H9 (cell line): Measurements from ENCODE around the gene DCAF7. TPM values are rescaled to one million over a fixed set of nuclear protein-coding genes. Genes with fewer than 3 reads are reported as not detected.
A peak's percentile ranks its signal among the peaks of the same experiment; 100 is the strongest.

ENCODE experiments used
- DNase-seq: peaks from one replicate; pipeline ENCODE4 v3.0.0-alpha.2; 2017
- H2AFZ ChIP-seq: one replicate; pipeline ENCODE4 v1.6.1; 2013; ENCODE audit warnings: mild to moderate bottlenecking, low read length, control low read depth, moderate library complexity
- H2AK5ac ChIP-seq: 2 replicates; pipeline ENCODE4 v1.6.1; 2013; ENCODE audit warnings: low read length, control low read depth, mixed read lengths; ENCODE audit not compliant: insufficient read length
- H2BK120ac ChIP-seq: one replicate; pipeline ENCODE4 v1.6.1; 2013; ENCODE audit warnings: low read depth, mild to moderate bottlenecking, low read length, control low read depth, inconsistent platforms; ENCODE audit not compliant: poor library complexity, severe bottlenecking
- H2BK12ac ChIP-seq: 2 replicates; pipeline ENCODE4 v1.6.1; 2013; ENCODE audit warnings: low read length, control low read depth, mixed read lengths, low read depth; ENCODE audit not compliant: insufficient read length
- H2BK15ac ChIP-seq: 2 replicates; pipeline ENCODE4 v1.6.1; 2013; ENCODE audit warnings: low read depth, low read length, control low read depth
- H2BK20ac ChIP-seq: one replicate; pipeline ENCODE4 v1.6.1; 2013; ENCODE audit warnings: low read depth, mild to moderate bottlenecking, low read length, control low read depth, inconsistent platforms; ENCODE audit not compliant: poor library complexity, severe bottlenecking
- H2BK5ac ChIP-seq: 2 replicates; pipeline ENCODE4 v1.6.1; 2013; ENCODE audit warnings: low read length, control low read depth, mixed read lengths; ENCODE audit not compliant: insufficient read length
- H3K14ac ChIP-seq: 2 replicates; pipeline ENCODE4 v1.6.1; 2013; ENCODE audit warnings: low read length, control low read depth; ENCODE audit not compliant: insufficient read depth
- H3K18ac ChIP-seq: 2 replicates; pipeline ENCODE4 v1.6.1; 2013; ENCODE audit warnings: low read depth, mild to moderate bottlenecking, mixed read lengths, low read length, control low read depth; ENCODE audit not compliant: insufficient read length
- H3K23ac ChIP-seq: 2 replicates; pipeline ENCODE4 v1.6.1; 2013; ENCODE audit warnings: low read length, control low read depth, mixed read lengths, low read depth; ENCODE audit not compliant: insufficient read length
- H3K23me2 ChIP-seq: 2 replicates; pipeline ENCODE4 v1.6.1; 2013; ENCODE audit warnings: low read depth, mild to moderate bottlenecking, mixed read lengths, low read length, control low read depth; ENCODE audit not compliant: insufficient read length, poor library complexity, severe bottlenecking
- H3K27ac ChIP-seq: 2 replicates; pipeline ENCODE4 v1.5.1; 2013; ENCODE audit warnings: low read length, control low read depth, mixed read lengths, low read depth; ENCODE audit not compliant: insufficient read length
- H3K27me3 ChIP-seq: 2 replicates; pipeline ENCODE4 v1.6.1; 2013; ENCODE audit warnings: low read length, control low read depth, inconsistent platforms; ENCODE audit not compliant: insufficient read depth
- H3K4ac ChIP-seq: 2 replicates; pipeline ENCODE4 v1.6.1; 2013; ENCODE audit warnings: low read depth, mild to moderate bottlenecking, control low read depth, inconsistent platforms, low read length, moderate library complexity
- H3K4me1 ChIP-seq: 2 replicates; pipeline ENCODE4 v1.6.1; 2013; ENCODE audit warnings: low read length, control low read depth, inconsistent platforms; ENCODE audit not compliant: insufficient read depth
- H3K4me2 ChIP-seq: 2 replicates; pipeline ENCODE4 v1.6.1; 2013; ENCODE audit warnings: low read length, control low read depth, mixed read lengths; ENCODE audit not compliant: insufficient read length, insufficient read depth
- H3K56ac ChIP-seq: 2 replicates; pipeline ENCODE4 v1.6.1; 2013; ENCODE audit warnings: low read depth, mild to moderate bottlenecking, mixed read lengths, low read length, control low read depth; ENCODE audit not compliant: insufficient read length
- H3K79me1 ChIP-seq: 2 replicates; pipeline ENCODE4 v1.6.1; 2013; ENCODE audit warnings: low read depth, mild to moderate bottlenecking, moderate library complexity, low read length, control low read depth, inconsistent platforms; ENCODE audit not compliant: insufficient read depth, poor library complexity, severe bottlenecking
- H3K79me2 ChIP-seq: 2 replicates; pipeline ENCODE4 v1.6.1; 2013; ENCODE audit warnings: low read length, control low read depth, inconsistent platforms; ENCODE audit not compliant: insufficient read depth
- H3K9ac ChIP-seq: 2 replicates; pipeline ENCODE4 v1.6.1; 2013; ENCODE audit warnings: low read length, control low read depth, mixed read lengths; ENCODE audit not compliant: insufficient read length; ENCODE audit errors: extremely low read depth
- H3K9me3 ChIP-seq: one replicate; pipeline ENCODE4 v1.6.1; 2013; ENCODE audit warnings: low read depth, low read length, inconsistent platforms; ENCODE audit not compliant: control insufficient read depth
- H3T11ph ChIP-seq: one replicate; pipeline ENCODE4 v1.6.1; 2013; ENCODE audit warnings: mild to moderate bottlenecking, low read length, control low read depth, inconsistent platforms
- H4K20me1 ChIP-seq: one replicate; pipeline ENCODE4 v1.6.1; 2013; ENCODE audit not compliant: control insufficient read depth, insufficient read length, insufficient read depth
- H4K5ac ChIP-seq: 2 replicates; pipeline ENCODE4 v1.6.1; 2013; ENCODE audit warnings: low read depth, mild to moderate bottlenecking, mixed read lengths, low read length, control low read depth; ENCODE audit not compliant: insufficient read length
- H4K8ac ChIP-seq: replicated peaks from 2 replicates; pipeline ENCODE4 v1.6.1; 2013; ENCODE audit warnings: low read length, control low read depth, mixed read lengths, low read depth; ENCODE audit not compliant: insufficient read length
- H4K91ac ChIP-seq: 2 replicates; pipeline ENCODE4 v1.6.1; 2013; ENCODE audit warnings: low read depth, mild to moderate bottlenecking, moderate library complexity, mixed read lengths, low read length, control low read depth; ENCODE audit not compliant: insufficient read length
- H3K27ac Mint-ChIP-seq, 3 experiments: 2 replicates in 2 of 3; 3 replicates in 1 of 3; pipeline ENCODE4 v1.8.0; 2020 to 2021; ENCODE audit warnings: mixed read lengths in 3 of 3, mild to moderate bottlenecking in 1 of 3, moderate library complexity in 1 of 3
- H3K27me3 Mint-ChIP-seq: 2 replicates; pipeline ENCODE4 v1.8.0; 2021; ENCODE audit warnings: low read depth, mild to moderate bottlenecking, moderate library complexity, mixed read lengths
- H3K36me3 Mint-ChIP-seq, 3 experiments: 2 replicates in 2 of 3; 3 replicates in 1 of 3; pipeline ENCODE4 v1.8.0; 2020 to 2021; ENCODE audit warnings: low read depth in 3 of 3, mixed read lengths in 3 of 3; ENCODE audit not compliant: insufficient read depth in 1 of 3
- H3K4me1 Mint-ChIP-seq, 2 experiments: 2 replicates each; pipeline ENCODE4 v1.8.0; 2020; ENCODE audit warnings: mixed read lengths in 2 of 2
- H3K4me3 Mint-ChIP-seq, 2 experiments: 2 replicates in 1 of 2; 3 replicates in 1 of 2; pipeline ENCODE4 v1.8.0; 2020 to 2021; ENCODE audit warnings: mild to moderate bottlenecking in 2 of 2, mixed read lengths in 2 of 2, moderate library complexity in 1 of 2
- H3K9me3 Mint-ChIP-seq, 2 experiments: 2 replicates in 1 of 2; 3 replicates in 1 of 2; pipeline ENCODE4 v1.8.0; 2020; ENCODE audit warnings: mild to moderate bottlenecking in 2 of 2, mixed read lengths in 2 of 2, moderate library complexity in 1 of 2
- whole genome bisulfite sequencing: extraction: QIAGEN DNeasy Blood & Tissue Kit; methylation state at CpG from one replicate; pipeline ENCODE4 v1.1.7; 2013; ENCODE audit warnings: missing lambda C conversion rate, low lambda C conversion rate, mixed read lengths; ENCODE audit not compliant: insufficient read length; ENCODE audit errors: extremely low coverage; 5-methylcytosine and 5-hydroxymethylcytosine counted together
- total RNA-seq: library from RNA; stranded (reverse); gene quantifications from 2 replicates; pipeline ENCODE4 v1.2.1, GENCODE V29; 2021
- TF ChIP-seq, protein P1 (sequence below): fragments of 200-600 bp; sonication (generic); conservative IDR thresholded peaks from 3 replicates; pipeline ENCODE4 v1.8.0; 2021; ENCODE audit warnings: antibody characterized with exemption, mild to moderate bottlenecking

DCAF7 gene
- total RNA-seq, 1 experiment from 2014 or later = 86.2 TPM

- no peaks in the 10 kb centered on the region for H4K20me1 ChIP-seq
- no peak overlapping the region for H2BK20ac ChIP-seq
- H3K36me3 Mint-ChIP-seq = no peaks in the 10 kb centered on the region
- H4K8ac ChIP-seq = no peak overlapping the region
- no peak for DNase-seq
- TF ChIP-seq, protein P1, sequence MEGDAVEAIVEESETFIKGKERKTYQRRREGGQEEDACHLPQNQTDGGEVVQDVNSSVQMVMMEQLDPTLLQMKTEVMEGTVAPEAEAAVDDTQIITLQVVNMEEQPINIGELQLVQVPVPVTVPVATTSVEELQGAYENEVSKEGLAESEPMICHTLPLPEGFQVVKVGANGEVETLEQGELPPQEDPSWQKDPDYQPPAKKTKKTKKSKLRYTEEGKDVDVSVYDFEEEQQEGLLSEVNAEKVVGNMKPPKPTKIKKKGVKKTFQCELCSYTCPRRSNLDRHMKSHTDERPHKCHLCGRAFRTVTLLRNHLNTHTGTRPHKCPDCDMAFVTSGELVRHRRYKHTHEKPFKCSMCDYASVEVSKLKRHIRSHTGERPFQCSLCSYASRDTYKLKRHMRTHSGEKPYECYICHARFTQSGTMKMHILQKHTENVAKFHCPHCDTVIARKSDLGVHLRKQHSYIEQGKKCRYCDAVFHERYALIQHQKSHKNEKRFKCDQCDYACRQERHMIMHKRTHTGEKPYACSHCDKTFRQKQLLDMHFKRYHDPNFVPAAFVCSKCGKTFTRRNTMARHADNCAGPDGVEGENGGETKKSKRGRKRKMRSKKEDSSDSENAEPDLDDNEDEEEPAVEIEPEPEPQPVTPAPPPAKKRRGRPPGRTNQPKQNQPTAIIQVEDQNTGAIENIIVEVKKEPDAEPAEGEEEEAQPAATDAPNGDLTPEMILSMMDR = no peak
- H3K4ac ChIP-seq = no peak overlapping the region
- WGBS = no CpG with 5 or more reads among the region's 14 CpGs
- H2BK120ac ChIP-seq = no peak overlapping the region
- H3K4me1 Mint-ChIP-seq = peaks cover 40 to 45% of the 10 kb centered on the region in 2 experiments
- no peak overlapping the region for H2BK12ac ChIP-seq
- no peaks in the 10 kb centered on the region for H3K9me3 ChIP-seq
- H3K27me3 ChIP-seq = no peaks in the 10 kb centered on the region
- H4K5ac ChIP-seq = no peak overlapping the region
- no peak overlapping the region for H3T11ph ChIP-seq
- H3K23ac ChIP-seq = no peak overlapping the region
- H3K27ac ChIP-seq = no peak overlapping the region
- H2BK15ac ChIP-seq = no peak overlapping the region
- no peak overlapping the region for H4K91ac ChIP-seq
- peaks cover 8% of the 10 kb centered on the region for H3K27me3 Mint-ChIP-seq
- H3K14ac ChIP-seq = no peak overlapping the region
- H3K4me2 ChIP-seq = peak overlapping the region; percentile 63
- no peak overlapping the region for H2AK5ac ChIP-seq
- H3K23me2 ChIP-seq = peaks cover 6% of the 10 kb centered on the region
- H3K56ac ChIP-seq = no peak overlapping the region
- H3K79me1 ChIP-seq = no peaks in the 10 kb centered on the region
- H3K9me3 Mint-ChIP-seq = no peaks in the 10 kb centered on the region
- H2BK5ac ChIP-seq = no peak overlapping the region
- H3K4me3 Mint-ChIP-seq = peak overlapping the region; percentile 64 to 77
- H3K9ac ChIP-seq = no peak overlapping the region
- H3K27ac Mint-ChIP-seq = no peak overlapping the region; a peak in 2 of 7 replicates
- peaks cover 6% of the 10 kb centered on the region; the same call in 1 of the 2 replicates for H3K4me1 ChIP-seq
- H3K18ac ChIP-seq = no peak overlapping the region
- no peak overlapping the region for H2AFZ ChIP-seq
- H3K79me2 ChIP-seq = no peaks in the 10 kb centered on the region
Observed at GRCh38 chr17:63524051-63524450, 26.2 kb upstream of the DCAF7 start.
